GM19035 (cell line): Measurements from ENCODE around the gene CDK14.

ENCODE experiments used
- ATAC-seq: cut with Tn5 transposase; IDR thresholded peaks from one replicate; pipeline ENCODE4 v1.9.1; 2021; ENCODE audit not compliant: unreplicated experiment

CDK14 gene

DNA sequence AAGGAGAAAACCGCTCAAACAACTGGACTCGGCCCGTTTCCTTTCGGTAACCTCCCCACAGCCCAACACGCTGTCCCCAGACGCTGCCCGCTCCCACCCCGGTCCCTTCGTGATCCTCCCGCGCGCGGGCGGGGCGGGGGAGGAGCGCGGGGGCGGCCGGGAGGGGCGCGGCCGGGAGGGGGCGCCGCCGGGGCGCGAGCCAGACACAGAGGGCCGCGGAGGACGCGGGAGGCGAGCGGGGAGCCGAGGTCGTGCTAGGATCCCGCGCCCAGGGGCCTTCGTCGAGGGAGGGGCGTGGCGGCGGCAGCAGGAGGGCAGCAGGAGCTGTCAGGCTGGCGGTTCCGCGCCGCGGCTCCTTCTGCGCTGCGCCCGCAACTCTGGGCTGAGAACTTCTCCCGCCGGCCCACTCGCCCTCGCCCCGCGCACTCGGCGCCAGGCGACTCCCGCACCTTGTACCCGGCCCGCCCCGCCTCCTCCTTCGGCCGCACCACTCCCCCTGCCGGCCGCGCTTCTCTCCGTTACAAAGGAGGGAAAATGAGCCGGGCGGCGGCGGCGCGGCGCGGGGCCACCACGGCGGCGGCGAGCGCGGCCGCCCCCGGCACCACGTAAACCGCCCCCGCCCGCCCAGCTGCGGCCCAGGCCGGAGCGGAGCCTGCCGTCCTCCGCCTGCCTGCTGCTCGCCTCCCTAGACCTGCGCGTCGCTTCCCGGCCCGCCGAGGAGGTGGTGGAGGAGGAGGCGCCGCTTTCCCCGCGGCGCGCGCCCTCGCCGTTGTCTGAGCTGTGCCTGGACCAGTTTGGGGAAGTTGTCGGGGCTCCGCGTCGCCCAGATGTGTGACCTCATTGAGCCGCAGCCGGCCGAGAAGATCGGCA is at the start of gene CDK14:
TSS of gene CDK14 (plus strand) at position 521 of the 870 bp plus-strand sequence. CDS start at position 828, 307 bp downstream.
- peak; percentile 69 for ATAC-seq

DNA sequence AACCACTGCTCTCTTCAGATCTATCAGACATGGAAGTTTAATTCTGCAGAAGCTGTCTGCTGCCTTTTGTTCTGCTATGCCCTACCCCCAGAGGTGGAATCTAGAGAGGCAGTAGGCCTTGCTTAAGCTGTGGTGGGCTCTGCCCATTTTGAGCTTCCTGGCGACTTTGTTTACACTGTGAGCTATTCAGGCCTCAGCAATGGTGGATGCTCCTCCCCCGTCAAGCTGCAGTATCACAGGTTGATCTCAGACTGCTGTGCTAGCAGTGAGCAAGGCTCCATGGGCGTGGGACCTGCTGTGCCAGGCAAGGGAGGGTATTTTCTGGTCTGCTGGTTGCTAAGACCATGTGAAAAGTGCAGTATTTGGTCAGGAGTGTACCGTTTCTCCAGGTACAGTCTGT is 45.1 kb upstream of the CDK14 start:
- ATAC-seq = no peak

DNA sequence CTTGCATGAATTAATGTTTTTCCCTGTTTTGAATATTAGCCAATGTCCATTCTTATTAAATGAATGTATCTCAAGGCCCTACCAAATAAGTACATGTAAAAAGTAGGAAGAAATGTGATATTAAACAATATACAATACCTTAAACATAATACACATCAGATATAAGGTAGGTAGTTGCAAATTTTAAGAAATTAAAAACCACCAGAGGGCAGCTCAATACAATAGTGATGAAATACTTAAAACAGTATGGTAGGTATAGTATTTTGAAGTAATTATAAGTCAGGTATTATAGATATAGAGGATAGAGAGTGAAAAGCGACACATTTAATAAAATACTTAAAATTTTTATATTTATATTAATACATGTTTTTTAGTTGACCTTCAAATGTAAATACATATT is 43.6 kb upstream of the CDK14 start:
- no peak for ATAC-seq

DNA sequence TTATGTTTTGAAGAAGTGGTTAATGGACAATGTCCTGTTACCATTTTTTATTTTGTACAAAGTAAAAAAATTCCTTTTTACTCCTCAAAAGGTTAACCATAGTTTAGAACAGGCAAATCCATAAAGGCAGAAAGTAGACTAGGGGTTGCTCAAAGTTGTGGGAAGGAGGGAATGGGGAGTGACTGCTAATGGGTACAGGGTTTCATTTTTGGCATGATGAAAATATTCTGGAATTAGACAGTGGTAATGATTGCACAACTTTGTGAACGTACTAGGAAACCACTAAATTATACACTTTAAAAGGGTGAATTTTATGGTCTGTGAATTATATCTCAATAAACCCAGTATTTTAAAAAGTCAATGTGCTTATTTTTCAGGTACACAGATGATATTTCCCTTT is 35.4 kb upstream of the CDK14 start:
- no peak for ATAC-seq

DNA sequence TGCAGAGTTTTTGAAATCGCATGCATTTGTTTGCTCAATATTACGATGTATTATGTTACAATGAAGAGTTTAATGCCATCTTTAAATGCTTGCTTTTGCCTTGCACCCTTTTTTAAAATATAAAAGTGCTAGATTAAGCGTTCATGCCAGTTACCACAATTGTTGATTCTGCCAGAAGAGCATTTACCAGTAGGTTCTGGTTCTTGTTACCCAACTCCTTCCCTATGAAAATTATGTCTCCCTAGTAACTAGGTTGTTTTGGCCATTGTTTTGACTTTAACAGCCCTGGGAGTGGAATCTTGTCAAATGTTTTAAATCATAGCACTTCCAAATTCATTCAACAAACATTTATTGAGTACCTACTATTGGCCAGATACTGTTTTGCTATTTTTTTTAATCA is 32.8 kb upstream of the CDK14 start:
- no peak for ATAC-seq

DNA sequence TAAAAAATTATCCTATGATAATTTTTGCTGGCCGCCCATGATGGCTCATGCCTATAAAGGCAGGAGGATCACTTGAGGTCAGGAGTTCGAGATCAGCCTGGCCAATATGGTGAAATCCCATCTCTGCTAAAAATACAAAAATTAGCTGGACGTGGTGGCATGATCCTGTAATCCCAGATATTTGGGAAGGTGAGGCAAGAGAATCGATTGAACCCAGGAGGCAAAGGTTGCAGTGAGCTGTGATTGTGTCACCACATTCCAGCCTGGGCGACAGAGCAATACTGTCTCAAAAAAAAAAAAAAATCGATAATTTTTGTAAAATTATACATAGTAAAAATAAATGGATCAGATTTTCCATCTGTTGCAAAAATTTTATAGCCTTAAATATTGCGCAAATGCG is 31.7 kb upstream of the CDK14 start:
- no peak for ATAC-seq

DNA sequence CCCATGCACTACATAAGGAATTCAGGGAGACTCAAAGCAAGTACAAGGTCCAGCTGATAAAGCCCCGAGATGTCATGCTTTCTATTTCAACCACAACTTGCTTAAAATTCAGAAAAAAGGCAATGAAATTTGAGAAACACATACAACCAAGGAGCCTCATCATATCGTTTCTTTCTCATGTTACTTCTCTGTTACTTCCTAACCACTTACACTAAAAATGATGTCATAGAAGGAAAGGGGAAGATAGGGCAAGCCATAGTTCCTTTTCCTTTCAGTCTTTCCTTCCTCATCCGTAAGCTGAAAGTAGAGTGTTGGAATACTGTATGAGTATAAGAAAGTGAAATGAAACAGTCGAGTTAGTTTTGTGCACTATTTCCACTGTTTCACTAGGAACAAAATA is 27.9 kb upstream of the CDK14 start:
- no peak for ATAC-seq

DNA sequence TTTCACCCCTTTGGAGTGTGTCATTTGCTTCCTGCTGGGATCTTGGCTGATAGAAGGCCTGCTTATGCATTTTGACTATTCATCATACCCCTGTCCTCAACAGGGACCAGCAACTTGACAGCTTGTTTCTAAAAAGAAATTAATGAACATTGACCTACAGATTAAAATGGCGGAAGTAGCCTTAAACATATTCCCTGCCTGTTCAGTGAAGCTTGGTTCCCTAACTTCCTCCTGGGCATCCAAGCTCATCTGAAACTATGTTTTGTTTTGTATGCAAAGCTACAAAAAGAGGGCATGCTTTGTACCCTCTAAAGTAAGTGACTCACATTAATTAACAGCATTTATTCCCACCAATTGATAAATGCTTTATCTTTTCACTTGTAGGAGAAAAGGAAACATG is 26.8 kb upstream of the CDK14 start:
- ATAC-seq = no peak

DNA sequence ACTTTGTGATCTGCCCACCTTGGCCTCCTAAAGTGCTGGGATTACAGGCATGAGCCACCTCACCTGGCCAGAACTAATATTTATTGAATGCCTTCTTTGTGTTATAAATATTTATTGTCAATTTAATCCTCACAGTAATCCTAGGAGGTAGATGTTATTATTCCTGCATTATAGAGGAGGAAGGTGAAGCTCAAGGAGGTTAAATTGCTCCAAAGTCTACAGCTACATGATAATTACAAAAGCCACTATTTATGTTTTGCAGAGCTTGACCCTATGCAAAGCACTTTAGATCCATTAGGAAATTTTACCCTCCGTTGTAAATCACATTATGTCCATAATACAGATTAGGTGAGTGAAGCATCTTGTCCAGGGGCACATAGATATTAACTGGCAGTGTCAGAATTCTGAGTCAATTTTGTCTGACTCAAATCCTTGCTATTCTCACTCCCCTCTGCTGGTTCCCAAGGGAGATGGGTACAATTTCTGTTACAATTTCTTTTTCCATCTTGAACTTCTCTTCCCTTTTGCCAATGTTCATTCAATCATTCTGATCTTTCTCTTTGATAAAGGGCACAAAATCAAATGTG is 25.7 kb upstream of the CDK14 start:
- no peak for ATAC-seq

DNA sequence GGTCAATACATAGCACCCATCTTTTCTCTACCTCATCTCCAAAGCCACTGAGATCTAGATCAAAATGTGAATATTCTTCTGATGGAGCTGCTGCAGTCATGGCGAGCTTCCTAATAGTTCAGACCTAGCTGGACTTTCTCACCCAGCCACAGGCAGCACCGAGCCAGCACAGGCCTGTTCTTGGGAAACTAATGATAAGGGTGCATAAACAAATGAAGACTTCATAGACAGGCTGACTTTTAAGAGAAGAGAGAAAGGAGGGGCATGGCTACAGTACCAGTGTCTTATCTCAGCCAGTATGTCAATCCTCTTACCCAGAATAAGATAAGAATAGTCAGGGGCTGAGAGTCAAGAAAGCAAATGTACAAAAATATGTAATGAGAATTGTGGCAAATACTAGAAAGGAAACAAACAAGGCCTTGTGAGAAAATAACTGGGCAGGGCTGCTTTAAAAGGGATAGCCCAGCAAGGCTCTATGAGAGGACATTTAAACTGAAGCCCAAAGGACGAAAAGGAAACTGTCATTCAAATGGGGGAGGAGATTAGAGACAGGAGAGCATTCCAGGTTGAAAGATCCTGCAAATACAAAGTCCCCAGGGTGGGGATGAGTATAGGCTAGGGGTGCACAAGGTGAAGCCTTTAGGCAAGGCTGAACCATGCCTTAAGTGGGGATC is 21.8 kb upstream of the CDK14 start:
- ATAC-seq = no peak

DNA sequence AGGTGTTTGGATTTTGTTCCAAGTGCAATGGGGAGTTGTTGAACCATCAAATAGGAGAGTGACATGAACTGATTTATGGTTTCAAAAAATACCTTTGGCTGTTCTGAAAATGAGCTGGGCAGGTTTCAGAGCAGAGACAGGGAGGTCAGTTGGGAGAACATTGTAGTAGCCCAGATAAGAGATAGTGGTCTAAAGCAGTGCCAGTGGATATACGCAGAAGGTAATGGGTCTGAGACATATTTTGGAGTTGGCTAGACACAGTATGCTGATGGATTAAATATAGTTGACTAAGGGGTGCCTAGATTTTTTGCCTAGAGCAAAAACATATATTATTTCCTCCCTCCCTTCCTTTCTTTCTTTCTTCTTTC is 21.3 kb upstream of the CDK14 start:
- no peak for ATAC-seq

DNA sequence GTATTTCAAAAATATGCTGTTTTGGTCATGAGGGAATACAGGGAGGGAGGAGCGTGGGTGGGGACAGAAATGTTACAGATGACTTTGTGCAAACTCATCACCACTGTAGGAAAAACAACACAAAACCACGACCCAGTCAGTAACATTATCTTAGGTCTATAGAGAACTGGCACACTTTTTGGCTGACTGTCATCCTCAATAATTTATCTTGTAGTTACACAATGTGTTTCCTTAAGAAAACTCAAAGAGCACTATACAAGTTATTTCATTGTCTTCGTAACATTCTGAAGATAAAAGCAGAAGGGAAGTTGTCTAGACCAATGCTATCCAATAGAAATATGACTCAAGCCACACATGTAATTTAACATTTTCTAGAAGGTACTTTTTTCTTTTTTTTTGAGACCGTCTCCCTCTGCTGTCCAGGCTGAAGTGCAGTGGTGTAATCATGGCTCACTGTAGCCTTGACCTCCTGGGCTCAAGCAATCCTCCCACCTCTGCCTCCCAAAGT is 16.9 kb upstream of the CDK14 start:
- ATAC-seq = no peak

DNA sequence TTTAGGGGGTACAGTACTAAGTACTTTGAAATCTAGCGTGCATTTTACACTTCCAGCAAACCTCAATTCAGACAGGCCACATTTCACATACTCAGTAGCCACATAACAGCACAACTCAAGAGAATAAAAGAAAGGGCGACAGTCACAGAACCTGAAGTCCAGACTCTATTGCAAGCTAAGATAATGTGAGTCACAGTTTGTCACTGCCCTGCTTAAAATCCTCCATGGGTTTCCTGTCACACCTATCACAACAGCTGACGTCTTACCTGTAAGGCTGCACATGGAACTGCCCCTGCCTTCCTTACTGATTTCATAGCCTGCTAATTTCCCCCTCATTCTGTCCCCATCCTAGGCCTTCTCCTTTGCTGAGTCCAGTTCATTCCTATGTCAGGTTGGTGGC is 16.1 kb upstream of the CDK14 start:
- ATAC-seq = no peak

DNA sequence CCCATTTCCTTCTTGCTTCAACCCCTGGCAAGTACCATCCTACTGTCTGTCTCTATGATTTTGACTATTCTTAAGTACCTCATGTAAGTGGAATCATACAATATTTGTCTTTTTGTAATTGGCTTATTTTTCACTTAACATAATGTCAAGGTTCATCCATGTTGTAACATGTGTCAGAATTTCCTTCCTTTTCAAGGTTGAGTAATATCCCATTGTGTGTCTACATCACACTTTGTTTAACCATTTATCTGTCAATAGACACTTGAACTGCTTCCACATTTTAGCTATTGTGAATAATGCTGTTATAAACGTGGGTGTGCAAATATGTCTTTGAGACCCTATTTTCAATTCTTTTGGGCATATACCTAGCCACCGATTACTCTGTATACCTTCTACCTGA is 14.0 kb upstream of the CDK14 start:
- no peak for ATAC-seq

DNA sequence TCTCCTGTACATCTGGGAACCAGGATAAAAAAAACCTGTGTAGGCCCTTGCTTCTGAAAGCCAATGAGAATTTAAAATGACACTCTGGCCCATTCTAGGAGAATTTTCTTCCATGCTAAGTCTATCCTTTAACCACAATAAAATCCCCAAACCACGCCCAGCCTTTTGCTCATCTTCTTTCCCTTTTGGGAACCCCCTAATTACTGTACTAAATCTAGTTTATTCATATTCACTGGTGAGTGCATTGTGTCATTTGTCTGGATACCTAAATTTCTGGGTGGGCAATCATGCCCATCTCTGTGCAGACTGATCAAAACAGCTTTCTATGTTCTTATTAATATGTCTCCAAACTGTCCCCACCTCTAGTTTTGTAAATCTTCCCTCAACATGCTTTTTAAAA is 11.7 kb upstream of the CDK14 start:
- ATAC-seq = no peak

DNA sequence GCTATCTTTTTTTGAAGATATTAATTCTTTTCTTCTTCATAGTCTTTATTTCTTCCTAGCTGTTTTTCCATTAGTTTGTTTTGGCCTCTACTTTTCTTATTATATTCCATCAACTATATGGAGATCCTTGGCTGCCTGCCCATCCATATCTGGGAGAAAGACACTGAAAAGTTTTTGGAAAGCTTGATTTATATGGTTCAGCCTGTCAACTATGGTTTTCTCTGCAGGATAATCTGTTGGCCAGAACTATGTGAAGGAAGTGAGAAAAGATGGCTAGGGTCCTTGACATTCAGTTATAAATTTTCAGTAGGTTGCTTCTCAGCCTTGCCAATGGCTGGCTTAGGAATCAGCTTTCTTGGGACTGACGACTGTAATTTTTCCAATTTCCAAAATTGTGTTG is 10.0 kb upstream of the CDK14 start:
- ATAC-seq = no peak

DNA sequence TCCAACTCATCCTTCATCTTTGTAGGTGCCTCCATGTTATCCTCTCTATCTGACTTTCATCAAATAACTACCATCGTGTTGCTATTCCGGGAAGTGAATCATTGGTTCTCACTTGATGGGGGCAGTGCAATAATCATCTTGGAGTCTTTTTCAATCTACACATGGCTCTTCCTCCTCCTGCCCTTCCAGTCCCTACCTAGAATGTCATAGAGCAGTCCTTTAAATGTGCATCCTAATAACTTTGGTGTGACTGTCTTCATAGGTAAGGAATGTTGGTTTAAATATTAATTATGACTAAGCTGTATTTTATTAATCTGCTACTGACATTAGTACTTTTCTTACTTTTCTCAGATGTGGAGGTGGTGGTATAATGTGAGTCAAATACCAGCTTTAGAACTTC is 8.4 kb upstream of the CDK14 start:
- no peak for ATAC-seq

DNA sequence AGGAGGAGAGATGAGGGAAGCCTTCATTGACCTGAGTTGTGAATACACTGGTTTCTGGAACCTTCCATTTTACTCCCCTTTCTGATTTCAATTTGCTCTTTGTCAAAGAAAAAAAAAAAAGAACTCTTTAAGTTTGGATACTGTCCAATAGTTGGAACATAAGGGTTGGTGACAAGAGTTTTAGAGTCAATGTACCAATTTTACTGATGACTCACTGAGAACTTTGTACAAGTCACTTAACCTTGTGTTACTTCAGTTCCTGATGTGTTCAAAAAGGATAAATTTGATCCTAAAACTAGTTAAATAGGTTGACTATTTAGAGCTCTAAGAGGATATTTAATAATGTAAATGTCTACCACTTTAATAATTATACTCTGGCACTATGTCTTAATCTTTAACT is 4.1 kb upstream of the CDK14 start:
- ATAC-seq = no peak

DNA sequence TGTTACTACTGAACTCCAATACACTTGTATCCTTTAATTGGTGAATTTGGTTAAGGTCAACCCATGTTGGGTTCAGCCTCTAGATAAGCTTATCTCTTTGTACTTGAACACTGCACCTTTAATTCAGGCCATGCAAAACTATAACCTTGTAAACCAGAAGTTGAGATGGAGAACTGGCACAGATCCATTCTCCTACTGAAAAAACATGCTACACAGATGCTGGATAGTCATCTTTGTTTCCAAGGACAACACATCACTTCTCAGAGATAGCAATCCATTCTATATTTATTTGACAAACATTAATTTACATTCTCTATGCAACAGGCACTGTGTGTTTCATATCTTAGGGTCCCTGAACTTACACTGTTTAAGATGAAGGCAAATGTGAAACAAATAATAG is 2.9 kb upstream of the CDK14 start:
- ATAC-seq = no peak

DNA sequence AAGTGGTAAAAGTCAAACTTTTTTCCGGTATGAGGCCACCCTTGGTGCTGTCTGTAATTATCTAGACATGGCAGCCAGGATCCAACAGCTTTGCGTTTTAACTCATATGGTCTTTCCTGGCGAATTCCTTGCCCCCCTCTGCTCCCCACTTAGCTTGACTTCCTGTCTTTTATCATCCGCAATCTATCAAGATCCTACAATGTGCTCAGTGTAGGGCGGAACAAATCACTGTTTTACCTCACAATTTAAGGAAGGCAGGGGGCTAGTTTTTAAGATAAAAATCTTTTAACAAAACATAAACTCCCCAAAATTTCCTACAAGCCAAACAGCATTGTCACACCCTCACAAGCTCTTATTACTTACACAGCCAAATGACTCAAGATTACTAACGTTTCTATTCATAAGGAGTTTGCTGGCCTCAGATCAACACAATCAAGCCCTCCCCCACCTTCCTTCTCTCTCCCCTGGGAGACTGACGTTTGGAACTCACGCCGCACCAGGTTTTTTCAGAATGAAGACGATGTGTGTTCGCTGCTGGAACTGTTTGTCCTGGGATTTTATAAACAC is 1.3 kb upstream of the CDK14 start:
- ATAC-seq = no peak

DNA sequence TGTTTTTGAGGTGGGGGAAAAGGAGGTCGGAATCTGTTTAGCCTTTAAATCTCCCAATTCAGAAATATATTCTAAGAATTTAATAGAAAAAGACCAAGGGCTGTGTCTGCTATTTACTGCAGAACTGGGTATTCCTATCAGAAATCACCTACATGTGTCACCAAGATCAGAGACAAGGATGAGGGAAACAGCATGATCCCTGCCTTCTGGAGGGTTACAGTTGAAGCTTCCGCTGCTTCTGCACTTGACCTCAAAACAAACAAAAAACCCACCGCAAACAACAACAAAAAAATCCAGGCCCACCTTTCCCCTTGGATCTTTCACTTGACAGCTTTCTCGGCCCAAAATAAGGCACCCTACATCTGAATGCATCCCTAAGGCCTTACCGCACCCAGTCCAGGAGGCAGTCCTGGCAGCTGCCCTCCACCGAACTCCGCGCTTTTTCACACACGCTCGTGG is 750 bp upstream of the CDK14 start:
- no peak for ATAC-seq
